ENCODE data around the gene RBFOX2. TPM values are rescaled to one million over a fixed set of nuclear protein-coding genes. Genes with fewer than 3 reads are reported as not detected.
A peak's percentile ranks its signal among the peaks of the same experiment; 100 is the strongest.
"Not testable (repeated sequence)": the region's sequence is repeated elsewhere in the genome, so short reads cannot be mapped to it uniquely, and the experiment has no call there.

RBFOX2 gene, protein sequence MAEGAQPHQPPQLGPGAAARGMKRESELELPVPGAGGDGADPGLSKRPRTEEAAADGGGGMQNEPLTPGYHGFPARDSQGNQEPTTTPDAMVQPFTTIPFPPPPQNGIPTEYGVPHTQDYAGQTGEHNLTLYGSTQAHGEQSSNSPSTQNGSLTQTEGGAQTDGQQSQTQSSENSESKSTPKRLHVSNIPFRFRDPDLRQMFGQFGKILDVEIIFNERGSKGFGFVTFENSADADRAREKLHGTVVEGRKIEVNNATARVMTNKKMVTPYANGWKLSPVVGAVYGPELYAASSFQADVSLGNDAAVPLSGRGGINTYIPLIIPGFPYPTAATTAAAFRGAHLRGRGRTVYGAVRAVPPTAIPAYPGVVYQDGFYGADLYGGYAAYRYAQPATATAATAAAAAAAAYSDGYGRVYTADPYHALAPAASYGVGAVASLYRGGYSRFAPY
- total RNA-seq (ENCODE audit: low replicate concordance), result 85.8 and 187 TPM in 2 replicates

- peak; percentile 93 for DNase-seq (ENCODE audit: low read depth)
- TF ChIP-seq, protein P1, sequence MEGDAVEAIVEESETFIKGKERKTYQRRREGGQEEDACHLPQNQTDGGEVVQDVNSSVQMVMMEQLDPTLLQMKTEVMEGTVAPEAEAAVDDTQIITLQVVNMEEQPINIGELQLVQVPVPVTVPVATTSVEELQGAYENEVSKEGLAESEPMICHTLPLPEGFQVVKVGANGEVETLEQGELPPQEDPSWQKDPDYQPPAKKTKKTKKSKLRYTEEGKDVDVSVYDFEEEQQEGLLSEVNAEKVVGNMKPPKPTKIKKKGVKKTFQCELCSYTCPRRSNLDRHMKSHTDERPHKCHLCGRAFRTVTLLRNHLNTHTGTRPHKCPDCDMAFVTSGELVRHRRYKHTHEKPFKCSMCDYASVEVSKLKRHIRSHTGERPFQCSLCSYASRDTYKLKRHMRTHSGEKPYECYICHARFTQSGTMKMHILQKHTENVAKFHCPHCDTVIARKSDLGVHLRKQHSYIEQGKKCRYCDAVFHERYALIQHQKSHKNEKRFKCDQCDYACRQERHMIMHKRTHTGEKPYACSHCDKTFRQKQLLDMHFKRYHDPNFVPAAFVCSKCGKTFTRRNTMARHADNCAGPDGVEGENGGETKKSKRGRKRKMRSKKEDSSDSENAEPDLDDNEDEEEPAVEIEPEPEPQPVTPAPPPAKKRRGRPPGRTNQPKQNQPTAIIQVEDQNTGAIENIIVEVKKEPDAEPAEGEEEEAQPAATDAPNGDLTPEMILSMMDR (IDR thresholded peaks at IDR 0.05; ENCODE audit: insufficient read depth, low read length), result no peak
- peak within 1 kb of the TSS; percentile 87 for H3K4me3 ChIP-seq (ENCODE audit: low read depth, low read length)
Observed at GRCh38 chr22:36028646-36029405, at the start of gene RBFOX2. RBFOX2 (minus strand) TSS chr22:36028824; CDS start chr22:36028425, 399 bp downstream.

GRCh38 chr22:36077271-36077670 is 48.6 kb upstream of the RBFOX2 start:
- peak; percentile 46 for DNase-seq (ENCODE audit: low read depth)
- TF ChIP-seq, protein P1 (IDR thresholded peaks at IDR 0.05; ENCODE audit: insufficient read depth, low read length), result no peak
- no peak overlapping the region for H3K4me3 ChIP-seq (ENCODE audit: low read depth, low read length)

- DNase-seq (ENCODE audit: low read depth), result no peak
- no peak overlapping the region for H3K4me3 ChIP-seq (ENCODE audit: low read depth, low read length)
- TF ChIP-seq, protein P1 (IDR thresholded peaks at IDR 0.05; ENCODE audit: insufficient read depth, low read length), result no peak
Observed at GRCh38 chr22:36075724-36076123, 47.1 kb upstream of the RBFOX2 start.

- TF ChIP-seq, protein P1 (IDR thresholded peaks at IDR 0.05; ENCODE audit: insufficient read depth, low read length), result no peak
- DNase-seq (ENCODE audit: low read depth), result no peak
- no peak overlapping the region for H3K4me3 ChIP-seq (ENCODE audit: low read depth, low read length)
Observed at GRCh38 chr22:36075230-36075629, 46.6 kb upstream of the RBFOX2 start.

DNA sequence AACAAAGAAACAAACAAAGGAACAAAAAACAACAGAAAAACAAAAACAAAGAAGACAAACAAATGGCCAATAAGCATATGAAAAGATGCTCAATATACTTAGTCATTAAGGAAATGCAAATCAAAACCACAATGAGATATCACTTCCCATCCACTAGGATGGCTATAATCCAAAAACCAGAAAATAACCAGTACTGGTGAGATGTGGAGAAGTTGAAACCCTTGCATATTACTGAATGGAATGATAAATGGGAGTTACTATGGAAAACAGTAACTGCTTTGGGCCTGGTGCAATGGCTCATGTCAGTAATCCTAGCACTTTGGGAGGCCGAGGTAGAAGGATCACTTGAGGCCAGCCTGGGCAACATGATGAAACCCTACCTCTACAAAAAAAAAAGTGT is 44.9 kb upstream of the RBFOX2 start:
- peak; percentile 30 for DNase-seq (ENCODE audit: low read depth)
- no peak overlapping the region for H3K4me3 ChIP-seq (ENCODE audit: low read depth, low read length)
- TF ChIP-seq, protein P1 (IDR thresholded peaks at IDR 0.05; ENCODE audit: insufficient read depth, low read length), result no peak

DNA sequence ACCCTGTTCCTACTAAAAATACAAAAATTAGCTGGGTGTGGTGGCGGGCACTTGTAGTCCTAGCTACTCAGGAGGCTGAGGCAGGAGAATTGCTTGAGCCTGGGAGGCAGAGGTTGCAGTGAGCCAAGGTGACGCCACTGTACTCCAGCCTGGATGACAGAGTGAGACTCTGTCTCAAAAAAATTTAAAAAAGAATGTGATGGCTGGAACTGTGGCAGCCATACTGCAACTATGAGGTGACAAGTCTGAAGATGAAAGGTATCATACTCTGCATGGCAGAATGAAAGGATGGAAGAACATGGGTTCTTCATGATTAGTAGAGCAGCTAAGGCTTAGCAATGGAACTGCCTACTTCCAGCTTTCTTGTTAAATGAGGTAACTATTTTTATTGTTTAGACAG is 42.0 kb upstream of the RBFOX2 start:
- DNase-seq (ENCODE audit: low read depth); H3K4me3 ChIP-seq (ENCODE audit: low read depth, low read length): not testable (repeated sequence)

DNA sequence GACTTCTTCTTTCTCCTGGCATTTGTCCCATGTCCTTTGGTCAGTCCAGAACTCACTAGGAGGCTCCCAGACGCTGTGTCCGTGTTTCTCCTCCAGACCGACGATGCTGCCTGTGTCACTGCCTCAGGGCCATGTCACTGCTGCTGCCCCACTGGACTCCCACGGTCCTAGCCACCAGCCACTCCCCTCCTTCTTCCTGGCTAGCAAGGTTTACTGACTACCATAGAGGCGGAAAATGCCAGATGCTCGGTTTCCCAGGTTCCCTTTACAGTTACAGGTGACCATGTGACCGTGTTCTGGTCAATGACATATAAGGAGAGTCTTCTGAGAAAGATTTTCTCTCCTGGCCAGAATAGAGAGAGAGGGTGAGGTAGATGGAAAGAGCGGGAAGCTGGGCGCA is 40.7 kb upstream of the RBFOX2 start:
- no peak for DNase-seq (ENCODE audit: low read depth)
- TF ChIP-seq, protein P1 (IDR thresholded peaks at IDR 0.05; ENCODE audit: insufficient read depth, low read length), result no peak
- H3K4me3 ChIP-seq (ENCODE audit: low read depth, low read length), result no peak overlapping the region
